Neural crest cell (in vitro differentiated cells): ENCODE data around the gene BZW2. TPM values are rescaled to one million over a fixed set of nuclear protein-coding genes. Genes with fewer than 3 reads are reported as not detected.
A peak's percentile ranks its signal among the peaks of the same experiment; 100 is the strongest.

Experiments
- DNase-seq: peaks from one replicate; pipeline ENCODE4 v3.0.0; 2021; ENCODE audit warnings: low read depth, mixed read lengths, low spot score
- H3K27ac Mint-ChIP-seq: one replicate; pipeline ENCODE4 v1.8.0; 2021; ENCODE audit warnings: mild to moderate bottlenecking, mixed read lengths; ENCODE audit not compliant: unreplicated experiment
- H3K27me3 Mint-ChIP-seq: 2 replicates; pipeline ENCODE4 v1.8.0; 2021; ENCODE audit warnings: low read depth, mild to moderate bottlenecking, mixed read lengths
- H3K36me3 Mint-ChIP-seq: 2 replicates; pipeline ENCODE4 v1.8.0; 2021; ENCODE audit warnings: low read depth, mild to moderate bottlenecking, mixed read lengths
- H3K4me1 Mint-ChIP-seq: 2 replicates; pipeline ENCODE4 v1.8.0; 2021; ENCODE audit warnings: mixed read lengths
- H3K4me3 Mint-ChIP-seq: one replicate; pipeline ENCODE4 v1.8.0; 2021; ENCODE audit warnings: mild to moderate bottlenecking, mixed read lengths
- H3K9me3 Mint-ChIP-seq: 2 replicates; pipeline ENCODE4 v1.8.0; 2021; ENCODE audit warnings: mixed read lengths
- long read RNA-seq: library from polyadenylated mRNA; unstranded; transcript quantifications from one replicate; pipeline ENCODE4 v2.0.0, GENCODE V29; 2020
- total RNA-seq: library from RNA; stranded (reverse); gene quantifications from 2 replicates; pipeline ENCODE4 v1.2.1, GENCODE V29; 2021
- TF ChIP-seq, protein P1 (sequence below): fragments of 200-600 bp; sonication (generic); conservative IDR thresholded peaks from 2 replicates; pipeline ENCODE4 v1.5.0; 2021; ENCODE audit warnings: antibody characterized with exemption, mild to moderate bottlenecking

BZW2 gene
- total RNA-seq = 98.2 and 108 TPM in 2 replicates
- long read RNA-seq, transcript BZW2-208 (12 exons, 1,784 nt) = minor isoform, 6 of 732 reads
- long read RNA-seq, transcript BZW2-201 (12 exons, 1,860 nt) = major isoform, 530 of 732 reads
- long read RNA-seq, transcript BZW2-207 (12 exons, 1,862 nt) = minor isoform, 121 of 732 reads
- long read RNA-seq, partial matches to known transcripts = 43 of 732 reads
- long read RNA-seq, other reads (novel, unspliced or antisense) = 21 of 732 reads

DNA sequence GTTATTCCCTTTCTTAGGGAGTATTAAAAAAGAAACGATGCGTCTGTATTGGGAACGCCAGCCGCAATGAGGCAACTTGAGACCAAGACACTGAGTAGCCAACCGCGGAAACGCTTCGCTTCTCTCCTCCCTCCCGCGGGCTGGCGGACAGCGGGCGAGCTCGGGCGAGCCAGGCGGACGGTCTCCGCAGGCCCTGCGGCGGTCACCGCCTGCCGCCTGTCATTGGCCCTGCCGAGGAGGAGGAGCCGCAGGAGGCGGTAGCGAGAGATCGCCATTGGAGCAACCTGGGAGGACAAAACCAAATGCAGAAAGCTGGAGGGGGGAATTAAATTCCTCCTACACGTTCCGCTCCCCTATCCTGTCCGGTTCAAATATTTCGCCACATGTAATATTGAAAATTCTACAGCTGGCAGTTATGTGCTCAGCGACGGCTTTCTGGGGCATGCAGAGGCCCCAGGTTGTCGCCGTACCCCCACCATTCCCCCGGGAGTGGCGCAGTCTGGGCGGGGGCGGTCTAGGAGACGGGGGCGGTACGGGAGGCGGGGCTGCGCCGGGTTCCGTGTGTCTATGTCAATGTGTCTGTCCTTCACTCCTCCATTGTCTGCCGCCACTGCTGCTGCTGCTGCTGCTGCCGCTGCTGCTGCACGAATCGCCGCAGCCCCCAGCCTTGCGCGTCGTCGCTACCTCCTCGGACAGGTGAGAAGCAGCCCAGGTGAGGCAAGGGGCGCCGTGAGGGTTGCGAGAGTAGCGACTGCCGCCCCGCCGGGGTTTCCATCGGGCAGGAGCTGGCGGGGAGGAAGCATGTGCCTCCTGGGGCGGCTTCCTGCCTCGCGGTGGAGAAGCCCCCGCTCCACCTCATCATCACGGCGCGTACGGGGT, at the start of gene BZW2, which contains the start of gene ANKMY2:
Gene BZW2 (plus strand): TSS at position 589 of the 879 bp plus-strand sequence. CDS start 19,263 bp downstream, outside the sequence.
Gene ANKMY2 (minus strand): TSS at position 162 of the 879 bp plus-strand sequence. CDS start 181 bp downstream, outside the sequence.
- Mint-ChIP-seq H3K4me3 (peak within 1 kb of the TSS; percentile 99), H3K36me3 (no peaks in the 10 kb centered on the region), H3K27ac (peak within 1 kb of the TSS; percentile 100), H3K9me3 (no peaks in the 10 kb centered on the region), H3K4me1 (peaks cover 50% of the 10 kb centered on the region), H3K27me3 (no peaks in the 10 kb centered on the region)
- peak; percentile 84 for DNase-seq
- TF ChIP-seq, protein P1, sequence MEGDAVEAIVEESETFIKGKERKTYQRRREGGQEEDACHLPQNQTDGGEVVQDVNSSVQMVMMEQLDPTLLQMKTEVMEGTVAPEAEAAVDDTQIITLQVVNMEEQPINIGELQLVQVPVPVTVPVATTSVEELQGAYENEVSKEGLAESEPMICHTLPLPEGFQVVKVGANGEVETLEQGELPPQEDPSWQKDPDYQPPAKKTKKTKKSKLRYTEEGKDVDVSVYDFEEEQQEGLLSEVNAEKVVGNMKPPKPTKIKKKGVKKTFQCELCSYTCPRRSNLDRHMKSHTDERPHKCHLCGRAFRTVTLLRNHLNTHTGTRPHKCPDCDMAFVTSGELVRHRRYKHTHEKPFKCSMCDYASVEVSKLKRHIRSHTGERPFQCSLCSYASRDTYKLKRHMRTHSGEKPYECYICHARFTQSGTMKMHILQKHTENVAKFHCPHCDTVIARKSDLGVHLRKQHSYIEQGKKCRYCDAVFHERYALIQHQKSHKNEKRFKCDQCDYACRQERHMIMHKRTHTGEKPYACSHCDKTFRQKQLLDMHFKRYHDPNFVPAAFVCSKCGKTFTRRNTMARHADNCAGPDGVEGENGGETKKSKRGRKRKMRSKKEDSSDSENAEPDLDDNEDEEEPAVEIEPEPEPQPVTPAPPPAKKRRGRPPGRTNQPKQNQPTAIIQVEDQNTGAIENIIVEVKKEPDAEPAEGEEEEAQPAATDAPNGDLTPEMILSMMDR = no peak

DNA sequence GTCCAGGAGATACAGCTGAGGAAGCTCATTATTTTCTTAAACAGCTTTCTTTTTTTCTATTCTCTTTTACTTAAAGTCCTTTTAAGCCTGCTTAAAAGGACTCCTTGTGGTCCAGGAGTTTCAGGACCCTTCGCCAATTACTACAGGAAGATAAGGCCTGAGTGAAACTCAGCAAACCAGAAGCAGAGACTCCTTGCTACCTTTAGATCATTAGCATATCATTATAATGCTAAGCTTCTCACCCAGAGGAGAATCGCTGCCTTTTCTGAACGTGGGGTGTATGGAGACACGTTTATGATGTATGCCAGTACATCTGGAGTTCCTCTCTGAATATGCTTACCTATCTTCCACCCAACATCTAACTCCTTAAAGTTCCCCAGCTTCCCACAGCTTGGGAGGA, 48.0 kb upstream of the BZW2 start:
- Mint-ChIP-seq H3K4me3 (no peak overlapping the region), H3K4me1 (no peaks in the 10 kb centered on the region), H3K27ac (no peak overlapping the region), H3K9me3 (no peaks in the 10 kb centered on the region), H3K27me3 (no peaks in the 10 kb centered on the region), H3K36me3 (peaks cover 19% of the 10 kb centered on the region)
- TF ChIP-seq, protein P1 = no peak
- DNase-seq = no peak

- no peak overlapping the region for H3K27ac Mint-ChIP-seq
- H3K36me3 Mint-ChIP-seq = peaks cover 24% of the 10 kb centered on the region
- no peak overlapping the region for H3K4me3 Mint-ChIP-seq
- DNase-seq = no peak
- H3K4me1 Mint-ChIP-seq = no peaks in the 10 kb centered on the region
- TF ChIP-seq, protein P1 = no peak
- H3K27me3 Mint-ChIP-seq = no peaks in the 10 kb centered on the region
- H3K9me3 Mint-ChIP-seq = no peaks in the 10 kb centered on the region
These were observed 46.1 kb upstream of the BZW2 start for GRCh38 chr7:16599860-16600259.

- Mint-ChIP-seq H3K9me3 (no peaks in the 10 kb centered on the region), H3K4me1 (no peaks in the 10 kb centered on the region), H3K27ac (no peak overlapping the region), H3K27me3 (no peaks in the 10 kb centered on the region), H3K4me3 (no peak overlapping the region), H3K36me3 (peaks cover 21% of the 10 kb centered on the region)
- DNase-seq = no peak
- TF ChIP-seq, protein P1 = no peak
These were observed 42.3 kb upstream of the BZW2 start for GRCh38 chr7:16603633-16604032.

DNA sequence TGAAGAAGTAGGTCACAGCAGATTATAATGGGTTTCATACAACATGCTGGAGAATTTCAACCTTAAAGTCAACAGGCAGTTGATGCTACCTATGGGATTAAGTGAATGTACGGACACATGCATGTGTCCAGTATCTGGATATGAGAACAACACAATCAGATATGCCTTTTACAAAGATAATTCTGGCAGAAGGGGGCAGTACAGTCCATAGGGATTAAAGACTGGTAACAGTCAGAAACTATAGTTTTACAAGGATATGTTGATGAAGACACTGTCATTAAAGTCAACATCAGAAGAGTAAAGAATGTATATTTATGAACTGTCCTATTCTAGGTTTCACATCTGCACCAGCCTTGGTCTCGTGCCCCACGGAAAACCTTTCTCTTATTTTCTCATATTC, 41.9 kb upstream of the BZW2 start:
- TF ChIP-seq, protein P1 = peak; percentile 24
- DNase-seq = no peak

More for the DNA sequence above, 41.9 kb upstream of the BZW2 start:
- Mint-ChIP-seq H3K27ac (no peak overlapping the region), H3K36me3 (peaks cover 21% of the 10 kb centered on the region), H3K4me3 (no peak overlapping the region), H3K4me1 (no peaks in the 10 kb centered on the region), H3K27me3 (no peaks in the 10 kb centered on the region), H3K9me3 (no peaks in the 10 kb centered on the region)
